ENCODE data around the gene DEFB123. TPM values are rescaled to one million over a fixed set of nuclear protein-coding genes. Genes with fewer than 3 reads are reported as not detected.
"Not testable (repeated sequence)": the region's sequence is repeated elsewhere in the genome, so short reads cannot be mapped to it uniquely, and the experiment has no call there.

DEFB123 gene, protein sequence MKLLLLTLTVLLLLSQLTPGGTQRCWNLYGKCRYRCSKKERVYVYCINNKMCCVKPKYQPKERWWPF
- not detected for total RNA-seq

DNA sequence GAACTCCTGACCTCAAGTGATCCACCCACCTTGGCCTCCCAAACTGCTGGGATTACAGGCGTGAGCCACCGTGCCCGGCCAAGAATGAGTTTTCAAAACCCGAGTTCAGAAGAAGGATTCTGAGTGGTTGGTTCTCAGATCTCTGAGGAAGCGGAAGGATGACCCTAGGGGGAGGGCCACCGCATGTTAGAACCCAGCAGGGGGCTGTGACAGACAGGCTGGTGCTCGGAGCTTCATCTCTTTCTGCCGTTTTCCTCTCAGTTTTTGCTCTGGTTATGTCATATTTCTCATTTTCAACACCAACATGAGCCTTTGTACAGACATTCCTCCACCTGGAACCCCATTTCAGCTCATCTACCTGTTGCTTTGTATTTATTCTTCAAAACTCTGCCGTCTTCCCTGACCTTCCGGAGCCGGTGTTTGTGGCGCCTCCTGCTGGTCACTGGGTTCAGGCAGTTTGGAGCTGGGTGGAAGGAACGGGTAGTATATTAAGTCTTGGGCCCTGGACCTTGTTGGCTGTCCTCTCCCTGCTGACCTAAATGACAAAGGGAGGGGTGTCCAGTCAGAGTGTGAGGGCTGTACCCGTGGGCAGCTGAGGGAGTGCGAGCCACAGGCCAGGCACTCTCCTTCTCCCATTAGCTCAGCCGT lies at the start of gene DEFB123:
Gene DEFB123, plus strand, starts transcription at position 621 of the 648 bp plus-strand sequence. CDS start 67 bp downstream, outside the sequence.
- ATAC-seq: no peak
- DNase-seq (ENCODE audit: low spot score): no peak

DNA sequence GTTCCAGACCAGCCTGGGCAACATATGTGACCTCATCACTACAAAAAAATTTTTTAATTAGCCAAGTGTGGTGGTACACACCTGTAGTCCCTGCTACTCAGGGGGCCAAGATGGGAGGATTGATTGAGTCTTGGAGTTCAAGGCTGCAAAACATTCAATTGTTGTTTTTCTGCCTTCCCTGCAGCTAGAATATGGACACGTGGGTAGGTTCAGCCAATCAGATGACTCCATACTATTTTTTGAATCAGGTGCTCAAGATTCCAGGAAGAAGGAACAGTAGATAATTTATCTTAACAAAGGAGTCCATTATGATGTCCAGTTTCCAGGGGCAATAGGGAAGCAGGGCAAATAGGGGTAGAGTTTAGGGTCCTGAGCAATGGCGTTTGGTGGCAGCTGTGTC lies 47.6 kb upstream of the DEFB123 start:
- DNase-seq (ENCODE audit: low spot score) (no peak), ATAC-seq (no peak)

DNA sequence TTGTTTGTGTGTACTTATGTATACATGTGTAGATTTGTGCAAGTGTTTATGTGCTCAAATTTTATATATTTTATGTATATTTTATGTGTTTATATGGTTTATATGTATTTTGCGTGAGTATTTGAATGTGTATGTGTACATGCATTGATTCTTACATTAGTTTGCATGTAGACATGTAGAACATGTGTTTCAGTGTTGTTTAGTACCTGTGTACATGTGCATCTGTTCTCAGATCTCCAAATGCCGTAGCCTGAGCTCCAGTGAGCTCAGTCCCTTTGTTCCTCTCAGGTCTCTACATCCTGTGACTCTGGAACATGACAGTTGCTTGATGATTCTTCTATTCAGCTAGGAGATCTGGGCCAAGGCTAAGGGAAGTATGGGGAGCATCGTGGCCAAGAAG lies 45.5 kb upstream of the DEFB123 start:
- no peak for ATAC-seq
- no peak for DNase-seq (ENCODE audit: low spot score)

DNA sequence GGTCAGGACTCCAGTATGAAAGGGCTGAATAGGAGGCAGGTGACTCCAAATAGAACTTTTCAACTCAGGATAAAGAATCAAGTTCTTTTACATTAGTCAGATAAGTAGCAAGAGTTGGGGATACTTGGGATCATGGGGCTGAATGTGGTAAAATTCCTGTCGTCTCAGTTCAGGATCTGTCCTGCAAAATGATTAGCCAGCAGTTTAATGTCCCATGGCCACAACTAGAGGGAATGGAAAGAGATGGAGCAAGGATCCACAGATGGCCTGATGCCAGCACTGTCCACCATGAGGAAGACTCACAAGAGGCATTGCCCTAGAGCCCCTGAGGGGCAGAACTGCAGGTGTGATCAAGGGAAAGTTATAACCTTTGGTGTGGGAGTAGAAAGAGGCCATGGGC lies 36.5 kb upstream of the DEFB123 start:
- DNase-seq (ENCODE audit: low spot score): no peak
- ATAC-seq: no peak

DNA sequence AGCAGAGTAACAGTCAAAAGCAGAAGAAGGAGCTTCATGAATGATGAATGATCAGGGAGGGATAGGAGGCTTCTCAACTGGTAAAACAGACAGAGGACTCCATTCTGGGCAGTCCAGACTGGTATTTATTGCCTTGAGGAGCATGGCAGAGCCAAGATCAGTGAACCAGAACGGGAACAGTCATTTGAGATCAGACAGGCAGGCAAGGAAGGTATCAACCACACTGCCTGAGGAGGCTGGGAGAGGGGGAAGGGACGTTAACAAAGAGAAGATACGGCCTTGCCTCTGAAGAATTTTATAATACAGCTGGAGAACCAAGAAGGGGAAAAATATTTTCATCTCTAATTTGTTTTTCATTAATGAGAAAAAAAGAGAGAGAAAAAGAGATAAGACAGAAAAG lies 34.3 kb upstream of the DEFB123 start, which contains the start of gene DEFB121:
Gene DEFB121, minus strand, starts transcription at position 101 of the 400 bp plus-strand sequence. Its CDS starts 63 bp downstream, at position 38.
- no peak for ATAC-seq
- no peak for DNase-seq (ENCODE audit: low spot score)

DNA sequence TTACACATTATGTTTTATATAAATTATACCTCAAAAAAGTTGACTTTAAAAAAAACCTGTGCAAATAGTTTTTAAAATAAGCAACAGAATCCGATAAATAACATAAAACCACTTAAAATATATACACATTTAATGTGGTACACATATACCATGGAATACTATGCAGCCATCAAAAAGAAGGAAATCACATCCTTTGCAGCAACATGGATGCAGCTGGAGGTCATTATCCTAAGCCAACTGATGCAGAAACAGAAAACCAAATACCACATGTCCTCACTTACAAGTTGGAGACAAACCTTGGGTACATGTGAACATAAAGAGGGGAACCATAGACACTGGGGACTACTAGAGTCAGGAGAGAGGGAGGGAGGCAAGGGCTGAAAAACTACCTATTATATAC lies 30.4 kb upstream of the DEFB123 start:
- no peak for ATAC-seq
- no peak for DNase-seq (ENCODE audit: low spot score)

DNA sequence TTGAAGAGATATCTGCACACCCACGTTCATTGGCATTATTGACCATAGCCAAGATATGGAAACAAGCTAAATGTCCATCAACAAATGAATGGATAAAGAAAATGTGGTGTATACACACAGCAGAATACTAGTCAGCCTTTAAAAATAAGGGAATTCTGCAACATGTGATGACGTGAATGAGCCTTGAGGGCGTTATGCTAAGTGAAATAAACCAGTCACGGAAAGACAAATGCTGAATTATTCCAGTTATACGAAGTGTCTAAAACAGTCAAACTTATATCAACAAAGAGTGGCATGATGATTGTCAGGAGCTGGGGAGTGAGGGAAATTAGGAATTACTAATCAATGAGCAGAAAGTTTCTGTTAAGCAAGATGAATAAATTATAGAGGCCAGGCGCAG lies 26.1 kb upstream of the DEFB123 start:
- DNase-seq (ENCODE audit: low spot score) (no peak), ATAC-seq (no peak)

DNA sequence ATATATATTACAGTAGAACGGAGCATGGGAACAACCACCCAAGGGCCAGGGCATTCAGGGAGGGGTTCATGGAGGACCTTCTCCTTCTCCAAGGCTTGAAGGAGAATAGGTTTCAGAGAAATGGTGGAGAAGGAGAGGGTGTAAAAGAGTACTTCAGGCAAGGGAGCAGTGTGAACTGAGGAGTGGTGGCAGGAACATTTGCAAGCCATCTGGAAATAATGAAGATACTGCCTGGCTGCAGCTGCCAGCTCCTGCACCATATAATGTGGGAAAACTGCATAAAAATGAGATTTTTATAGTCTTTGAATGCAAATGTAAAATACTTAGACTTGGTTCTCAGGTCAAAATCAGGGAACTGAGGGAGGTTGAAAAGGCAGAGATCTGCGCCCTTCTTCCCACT lies 24.8 kb upstream of the DEFB123 start:
- DNase-seq (ENCODE audit: low spot score): no peak
- ATAC-seq: no peak

DNA sequence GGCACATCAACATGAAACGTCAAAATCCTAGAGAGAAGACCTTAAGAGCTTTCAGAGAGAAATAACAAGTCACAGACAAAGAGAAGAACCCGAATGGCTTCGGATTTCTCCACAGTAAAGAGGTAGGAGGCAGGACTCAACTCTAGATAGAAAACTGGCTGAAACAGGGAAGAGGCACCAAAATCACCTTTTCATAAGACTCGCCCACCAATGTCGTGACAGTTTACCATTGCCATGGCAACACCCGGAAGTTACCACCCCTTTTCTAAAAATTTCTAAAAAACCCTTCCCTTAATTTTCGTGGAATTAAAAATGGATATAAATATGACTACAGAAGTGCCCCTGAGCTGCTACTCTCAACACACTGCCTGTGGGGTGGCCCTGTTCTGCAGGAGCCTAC lies 22.1 kb upstream of the DEFB123 start:
- ATAC-seq: no peak
- DNase-seq (ENCODE audit: low spot score): no peak

DNA sequence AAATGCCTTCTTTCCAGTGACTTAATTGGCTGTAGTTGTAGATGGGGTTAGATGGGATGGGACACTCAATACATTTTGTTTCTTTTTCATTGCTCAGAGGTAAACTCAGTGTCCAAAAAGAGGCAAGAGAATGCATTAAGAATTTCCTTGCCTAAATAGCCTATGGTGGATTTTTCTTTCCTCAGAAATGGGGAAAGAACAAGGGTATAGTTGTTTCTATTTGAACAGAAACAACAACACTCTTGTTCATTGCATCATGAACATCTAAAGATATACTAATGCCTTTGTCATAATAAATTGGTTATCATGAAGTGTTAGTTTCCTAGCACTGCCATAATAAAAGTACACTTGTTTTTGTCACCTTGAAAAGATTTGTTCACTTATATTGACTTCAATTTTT lies 14.6 kb upstream of the DEFB123 start:
- ATAC-seq (no peak), DNase-seq (ENCODE audit: low spot score) (no peak)

DNA sequence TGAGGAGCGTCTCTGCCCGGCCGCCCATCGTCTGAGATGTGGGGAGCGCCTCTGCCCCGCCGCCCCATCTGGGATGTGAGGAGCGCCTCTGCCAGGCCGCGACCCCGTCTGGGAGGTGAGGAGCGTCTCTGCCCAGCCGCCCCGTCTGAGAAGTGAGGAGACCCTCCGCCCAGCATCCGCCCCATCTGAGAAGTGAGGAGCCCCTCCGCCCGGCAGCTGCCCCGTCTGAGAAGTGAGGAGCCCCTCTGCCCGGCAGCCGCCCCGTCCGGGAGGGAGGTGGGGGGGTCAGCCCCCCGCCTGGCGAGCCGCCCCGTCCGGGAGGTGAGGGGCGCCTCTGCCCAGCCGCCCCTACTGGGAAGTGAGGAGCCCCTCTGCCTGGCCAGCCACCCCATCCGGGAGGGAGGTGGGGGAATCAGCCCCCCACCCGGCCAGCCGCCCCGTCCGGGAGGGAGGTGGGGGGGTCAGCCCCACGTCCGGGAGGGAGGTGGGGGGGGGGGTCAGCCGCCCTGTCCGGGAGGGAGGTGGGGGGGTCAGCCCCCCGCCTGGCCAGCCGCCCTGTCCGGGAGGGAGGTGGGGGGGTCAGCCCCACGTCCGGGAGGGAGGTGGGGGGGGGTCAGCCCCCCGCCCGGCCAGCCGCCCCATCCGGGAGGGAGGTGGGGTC lies 13.4 kb upstream of the DEFB123 start:
- not testable (repeated sequence) for ATAC-seq; DNase-seq (ENCODE audit: low spot score)

DNA sequence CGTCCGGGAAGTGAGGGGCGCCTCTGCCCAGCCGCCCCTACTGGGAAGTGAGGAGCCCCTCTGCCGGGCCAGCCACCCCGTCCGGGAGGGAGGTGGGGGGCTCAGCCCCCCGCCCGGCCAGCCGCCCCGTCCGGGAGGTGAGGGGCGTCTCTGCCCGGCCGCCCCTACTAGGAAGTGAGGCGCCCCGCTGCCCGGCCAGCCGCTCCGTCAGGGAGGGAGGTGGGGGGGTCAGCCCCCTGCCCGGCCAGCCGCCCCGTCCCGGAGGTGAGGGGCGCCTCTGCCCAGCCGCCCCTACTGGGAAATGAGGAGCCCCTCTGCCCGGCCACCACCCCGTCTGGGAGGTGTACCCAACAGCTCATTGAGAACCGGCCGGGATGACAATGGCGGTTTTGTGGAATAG lies 12.9 kb upstream of the DEFB123 start:
- DNase-seq (ENCODE audit: low spot score); ATAC-seq: not testable (repeated sequence)

DNA sequence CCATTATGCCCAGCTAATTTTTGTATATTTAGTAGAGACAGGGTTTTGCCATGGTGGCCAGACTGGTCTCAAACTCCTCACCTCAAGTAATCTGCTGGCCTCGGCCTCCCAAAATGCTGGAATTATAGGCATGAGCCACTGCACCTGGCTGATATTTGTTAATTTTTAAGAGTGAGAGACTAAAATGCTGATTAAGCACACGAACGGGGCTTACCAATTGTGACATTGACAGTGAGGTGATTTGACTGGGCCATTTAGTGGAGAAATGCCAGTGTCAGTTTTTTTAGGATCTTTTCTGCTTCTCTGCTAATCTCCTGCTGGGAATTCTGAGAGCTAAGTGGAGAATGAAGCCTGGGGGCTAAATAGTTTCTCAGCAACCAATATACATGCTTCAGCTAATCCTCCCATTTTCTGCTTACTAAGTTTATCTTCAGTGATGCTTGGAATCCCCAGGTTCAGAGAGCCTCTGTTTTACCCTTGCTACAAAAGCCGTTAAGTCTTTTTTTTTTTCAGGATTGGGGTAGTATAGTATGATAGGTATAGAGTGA lies 9.8 kb upstream of the DEFB123 start:
- DNase-seq (ENCODE audit: low spot score) (no peak), ATAC-seq (no peak)

DNA sequence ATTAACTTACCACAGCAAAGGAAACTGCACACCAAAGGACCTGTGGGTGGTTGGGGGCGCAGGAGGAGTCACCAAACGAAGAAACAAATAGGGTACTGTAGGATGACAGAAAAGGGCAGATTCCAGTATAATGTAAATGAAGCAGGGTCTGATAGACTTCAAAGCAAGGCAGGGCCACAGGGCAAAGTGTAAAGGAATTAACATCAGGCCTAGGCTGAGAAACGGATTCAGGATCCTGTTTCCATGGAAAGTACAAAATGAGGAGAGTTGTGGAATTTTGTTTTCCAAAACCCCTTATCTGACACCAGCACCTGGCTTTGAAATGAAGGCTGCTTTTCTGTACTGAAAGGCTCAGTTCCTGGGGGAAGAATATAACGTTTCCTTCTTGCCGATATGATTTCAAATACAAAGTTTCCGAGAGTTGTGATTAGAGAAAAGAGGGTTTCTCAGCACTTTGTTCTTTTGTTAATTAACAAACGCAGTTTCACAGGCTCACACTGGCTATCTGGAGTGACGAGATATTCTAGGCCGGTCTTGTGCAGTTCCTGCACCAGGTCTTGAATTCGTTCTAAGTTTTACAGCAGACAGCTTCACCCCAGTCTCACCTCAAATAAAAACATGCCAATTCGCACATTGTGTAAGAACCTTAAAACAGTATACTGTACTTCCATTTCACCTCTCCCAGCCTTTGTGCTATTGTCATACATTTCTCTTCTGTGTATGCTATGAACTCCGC lies 5.8 kb downstream of the DEFB123 start:
- no peak for ATAC-seq
- no peak for DNase-seq (ENCODE audit: low spot score)

DNA sequence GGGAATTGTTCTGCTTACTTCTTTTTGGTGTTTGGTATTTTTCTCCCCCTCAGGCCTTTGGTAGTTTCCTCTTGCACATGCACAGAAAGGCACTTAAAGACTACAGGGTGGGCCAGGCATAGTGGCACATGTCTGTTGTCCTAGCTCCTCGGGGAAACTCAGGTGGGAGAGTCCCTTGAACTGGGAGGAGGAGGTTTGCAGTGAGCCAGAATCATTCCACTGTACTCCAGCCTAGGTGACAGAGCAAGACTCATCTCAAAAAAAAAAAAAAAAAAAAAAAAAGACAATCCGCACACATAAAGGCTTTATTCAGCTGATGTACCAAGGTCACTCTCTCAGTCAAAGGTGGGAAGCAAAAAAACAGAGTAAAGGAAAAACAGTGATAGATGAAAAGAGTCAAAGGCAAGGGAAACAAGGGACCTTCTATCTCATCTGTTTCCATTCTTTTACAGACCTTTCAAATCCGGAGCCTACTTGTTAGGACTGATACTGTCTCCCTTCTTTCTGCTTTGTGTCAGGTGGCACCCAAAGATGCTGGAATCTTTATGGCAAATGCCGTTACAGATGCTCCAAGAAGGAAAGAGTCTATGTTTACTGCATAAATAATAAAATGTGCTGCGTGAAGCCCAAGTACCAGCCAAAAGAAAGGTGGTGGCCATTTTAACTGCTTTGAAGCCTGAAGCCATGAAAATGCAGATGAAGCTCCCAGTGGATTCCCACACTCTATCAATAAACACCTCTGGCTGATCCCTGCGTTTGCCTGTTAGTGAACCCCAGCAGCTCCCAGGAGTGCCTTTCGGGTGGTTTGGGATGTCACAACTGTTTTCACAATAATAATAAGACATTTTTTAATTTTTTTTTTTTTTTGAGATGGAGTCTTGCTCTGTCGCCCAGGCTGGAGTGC lies 9.3 kb downstream of the DEFB123 start:
- ATAC-seq (no peak), DNase-seq (ENCODE audit: low spot score) (no peak)

DNA sequence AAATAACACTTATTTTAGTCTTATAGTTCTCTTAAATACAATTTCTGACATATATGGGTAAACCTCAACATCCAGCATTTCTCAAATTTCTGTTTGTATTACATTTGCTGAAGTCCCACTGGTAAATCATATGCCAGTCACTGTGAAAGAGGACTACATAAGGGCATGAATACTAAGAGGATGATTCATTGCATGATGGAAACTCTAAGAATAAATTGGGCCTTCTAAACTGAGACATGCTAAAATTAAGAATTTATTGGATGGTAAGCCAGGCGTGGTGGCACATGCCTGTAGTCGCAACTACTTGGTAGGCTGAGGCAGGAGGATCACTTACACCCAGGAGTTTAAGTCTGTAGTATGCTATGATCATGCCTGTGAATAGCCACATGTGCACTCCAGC lies 12.1 kb downstream of the DEFB123 start:
- no peak for DNase-seq (ENCODE audit: low spot score)
- no peak for ATAC-seq

DNA sequence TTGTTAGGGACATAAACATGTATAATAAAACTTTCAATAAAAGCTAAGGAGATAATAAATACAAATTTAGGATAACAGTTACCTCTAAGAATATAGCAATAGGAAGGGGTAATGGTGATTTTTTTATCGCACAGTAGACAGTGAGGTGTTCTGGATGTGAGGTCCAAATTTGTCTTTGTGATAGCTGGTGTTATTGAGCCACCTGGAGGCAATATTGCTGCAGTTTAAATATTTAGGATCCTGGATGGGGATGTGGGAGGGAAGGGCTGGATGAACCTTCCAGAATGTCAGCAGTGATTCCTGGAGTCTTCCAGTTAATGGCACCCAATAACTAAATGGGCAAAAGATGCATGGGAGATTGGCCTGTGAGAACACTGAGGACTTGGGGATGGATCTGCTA lies 13.9 kb downstream of the DEFB123 start:
- ATAC-seq (no peak), DNase-seq (ENCODE audit: low spot score) (no peak)

DNA sequence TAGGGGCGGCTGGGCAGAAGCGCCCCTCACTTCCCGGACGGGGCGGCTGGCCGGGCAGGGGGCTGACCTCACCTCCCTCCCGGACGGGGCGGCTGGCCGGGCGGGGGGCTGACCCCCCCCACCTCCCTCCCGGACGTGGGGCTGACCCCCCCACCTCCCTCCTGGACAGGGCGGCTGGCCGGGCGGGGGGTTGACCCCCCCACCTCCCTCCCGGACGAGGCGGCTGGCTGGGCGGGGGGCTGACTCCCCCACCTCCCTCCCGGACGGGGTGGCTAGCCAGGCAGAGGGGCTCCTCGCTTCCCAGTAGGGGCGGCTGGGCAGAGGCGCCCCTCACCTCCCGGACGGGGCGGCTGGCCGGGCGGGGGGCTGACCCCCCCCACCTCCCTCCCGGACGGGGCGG lies 30.5 kb downstream of the DEFB123 start:
- ATAC-seq; DNase-seq (ENCODE audit: low spot score): not testable (repeated sequence)

DNA sequence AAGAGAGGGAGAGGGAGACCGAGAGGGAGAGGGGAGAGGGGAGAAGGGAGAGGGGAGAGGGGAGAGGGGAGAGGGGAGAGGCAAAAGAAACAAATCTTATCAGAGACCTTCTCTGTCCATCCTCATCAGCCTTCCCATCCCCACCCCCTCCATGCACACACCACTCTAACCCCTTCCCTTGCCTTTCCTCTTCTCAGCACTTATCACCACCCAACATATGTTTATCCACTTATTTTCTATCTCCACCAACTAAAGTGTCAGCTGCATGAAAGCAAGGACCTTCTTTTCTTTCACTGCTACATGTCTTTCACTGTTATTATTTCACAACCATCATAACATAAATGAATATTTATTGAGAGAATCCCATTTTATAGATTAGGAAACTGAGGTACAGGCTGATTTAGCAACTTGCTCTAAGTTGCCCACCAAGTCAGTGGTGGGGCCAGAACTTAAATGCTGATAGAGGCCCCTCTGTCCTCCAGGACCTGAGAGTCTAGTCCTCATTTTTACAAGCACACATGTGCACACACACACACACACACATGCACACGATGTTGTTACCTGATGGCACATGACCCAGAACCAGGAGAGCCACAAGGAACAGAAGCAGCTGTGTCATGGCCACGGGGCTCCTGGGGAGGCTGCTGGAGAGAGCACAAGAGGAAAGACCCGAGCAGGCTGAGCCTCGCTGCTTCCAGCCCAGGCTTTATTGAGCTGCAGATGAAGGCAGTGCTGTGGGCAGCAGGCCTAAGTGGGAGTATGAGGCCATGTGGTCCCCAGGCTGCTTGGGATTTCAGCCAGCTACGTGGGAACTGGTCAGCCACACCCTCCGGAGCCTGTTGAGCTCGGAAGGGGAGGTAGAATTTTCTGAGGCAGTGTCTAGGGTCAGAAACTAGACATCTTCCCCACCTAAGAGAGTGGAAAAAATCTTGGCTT lies 32.2 kb downstream of the DEFB123 start:
- DNase-seq (ENCODE audit: low spot score) (no peak), ATAC-seq (no peak)
